Measurements from ENCODE around the gene STIL. TPM values are rescaled to one million over a fixed set of nuclear protein-coding genes. Genes with fewer than 3 reads are reported as not detected.

Gene STIL
- total and polyA plus RNA-seq, 2 of the 13 experiments (the other 11 are each of a cell fraction or from before 2014, with no cell fraction given): 13.7 to 18.6 TPM

DNA sequence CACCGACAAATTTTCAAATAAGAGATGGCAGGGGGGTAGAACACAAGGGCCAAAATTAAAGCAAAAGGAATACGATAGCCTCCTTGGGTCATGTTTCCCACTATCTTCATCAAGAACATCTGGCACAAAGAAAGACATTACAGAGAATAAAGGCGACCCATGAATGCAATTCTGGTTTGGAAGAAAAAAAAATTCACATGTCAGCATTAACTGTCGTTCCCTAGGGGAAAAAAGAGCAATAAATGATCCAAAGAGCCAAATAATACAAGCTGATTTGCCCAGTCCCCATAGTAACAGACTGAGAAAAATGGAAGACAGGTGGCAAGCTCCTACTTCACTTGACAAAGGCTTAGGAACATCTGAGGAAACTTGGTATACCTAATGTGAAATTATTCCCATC is 4.5 kb downstream of the STIL start:
- POLR2A ChIA-PET: no interaction called here
- TF ChIP-seq, protein P1, sequence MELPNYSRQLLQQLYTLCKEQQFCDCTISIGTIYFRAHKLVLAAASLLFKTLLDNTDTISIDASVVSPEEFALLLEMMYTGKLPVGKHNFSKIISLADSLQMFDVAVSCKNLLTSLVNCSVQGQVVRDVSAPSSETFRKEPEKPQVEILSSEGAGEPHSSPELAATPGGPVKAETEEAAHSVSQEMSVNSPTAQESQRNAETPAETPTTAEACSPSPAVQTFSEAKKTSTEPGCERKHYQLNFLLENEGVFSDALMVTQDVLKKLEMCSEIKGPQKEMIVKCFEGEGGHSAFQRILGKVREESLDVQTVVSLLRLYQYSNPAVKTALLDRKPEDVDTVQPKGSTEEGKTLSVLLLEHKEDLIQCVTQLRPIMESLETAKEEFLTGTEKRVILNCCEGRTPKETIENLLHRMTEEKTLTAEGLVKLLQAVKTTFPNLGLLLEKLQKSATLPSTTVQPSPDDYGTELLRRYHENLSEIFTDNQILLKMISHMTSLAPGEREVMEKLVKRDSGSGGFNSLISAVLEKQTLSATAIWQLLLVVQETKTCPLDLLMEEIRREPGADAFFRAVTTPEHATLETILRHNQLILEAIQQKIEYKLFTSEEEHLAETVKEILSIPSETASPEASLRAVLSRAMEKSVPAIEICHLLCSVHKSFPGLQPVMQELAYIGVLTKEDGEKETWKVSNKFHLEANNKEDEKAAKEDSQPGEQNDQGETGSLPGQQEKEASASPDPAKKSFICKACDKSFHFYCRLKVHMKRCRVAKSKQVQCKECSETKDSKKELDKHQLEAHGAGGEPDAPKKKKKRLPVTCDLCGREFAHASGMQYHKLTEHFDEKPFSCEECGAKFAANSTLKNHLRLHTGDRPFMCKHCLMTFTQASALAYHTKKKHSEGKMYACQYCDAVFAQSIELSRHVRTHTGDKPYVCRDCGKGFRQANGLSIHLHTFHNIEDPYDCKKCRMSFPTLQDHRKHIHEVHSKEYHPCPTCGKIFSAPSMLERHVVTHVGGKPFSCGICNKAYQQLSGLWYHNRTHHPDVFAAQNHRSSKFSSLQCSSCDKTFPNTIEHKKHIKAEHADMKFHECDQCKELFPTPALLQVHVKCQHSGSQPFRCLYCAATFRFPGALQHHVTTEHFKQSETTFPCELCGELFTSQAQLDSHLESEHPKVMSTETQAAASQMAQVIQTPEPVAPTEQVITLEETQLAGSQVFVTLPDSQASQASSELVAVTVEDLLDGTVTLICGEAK (IDR thresholded peaks at IDR 0.05): no peak
- TF ChIP-seq, protein P1 (CRISPR knock-in tag; IDR thresholded peaks at IDR 0.05): no peak
- TF ChIP-seq ZNF121 (CRISPR knock-in tag; IDR thresholded peaks at IDR 0.05) (no peak), SNRNP70 (IDR thresholded peaks at IDR 0.05; ENCODE audit: low read depth, low read length) (no peak), PCBP1 (IDR thresholded peaks at IDR 0.05; ENCODE audit: borderline replicate concordance, low read depth, low read length) (no peak), ZMYM2 (CRISPR knock-in tag; IDR thresholded peaks at IDR 0.05) (no peak), ZBTB21 (CRISPR knock-in tag; IDR thresholded peaks at IDR 0.05) (no peak), MAFF (IDR thresholded peaks at IDR 0.05; ENCODE audit: low read depth, low read length) (peak; percentile 79), MAFK (conservative IDR thresholded peaks at IDR 0.05 in 1 of 2, IDR thresholded peaks at IDR 0.05 in 1 of 2; ENCODE audit: low read length in 2 of 2) (peak; percentile 68 to 89)
- TF ChIP-seq, protein P2, sequence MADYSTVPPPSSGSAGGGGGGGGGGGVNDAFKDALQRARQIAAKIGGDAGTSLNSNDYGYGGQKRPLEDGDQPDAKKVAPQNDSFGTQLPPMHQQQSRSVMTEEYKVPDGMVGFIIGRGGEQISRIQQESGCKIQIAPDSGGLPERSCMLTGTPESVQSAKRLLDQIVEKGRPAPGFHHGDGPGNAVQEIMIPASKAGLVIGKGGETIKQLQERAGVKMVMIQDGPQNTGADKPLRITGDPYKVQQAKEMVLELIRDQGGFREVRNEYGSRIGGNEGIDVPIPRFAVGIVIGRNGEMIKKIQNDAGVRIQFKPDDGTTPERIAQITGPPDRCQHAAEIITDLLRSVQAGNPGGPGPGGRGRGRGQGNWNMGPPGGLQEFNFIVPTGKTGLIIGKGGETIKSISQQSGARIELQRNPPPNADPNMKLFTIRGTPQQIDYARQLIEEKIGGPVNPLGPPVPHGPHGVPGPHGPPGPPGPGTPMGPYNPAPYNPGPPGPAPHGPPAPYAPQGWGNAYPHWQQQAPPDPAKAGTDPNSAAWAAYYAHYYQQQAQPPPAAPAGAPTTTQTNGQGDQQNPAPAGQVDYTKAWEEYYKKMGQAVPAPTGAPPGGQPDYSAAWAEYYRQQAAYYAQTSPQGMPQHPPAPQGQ (CRISPR knock-in tag; IDR thresholded peaks at IDR 0.05; ENCODE audit: borderline replicate concordance): no peak
- TF ChIP-seq, protein P3, sequence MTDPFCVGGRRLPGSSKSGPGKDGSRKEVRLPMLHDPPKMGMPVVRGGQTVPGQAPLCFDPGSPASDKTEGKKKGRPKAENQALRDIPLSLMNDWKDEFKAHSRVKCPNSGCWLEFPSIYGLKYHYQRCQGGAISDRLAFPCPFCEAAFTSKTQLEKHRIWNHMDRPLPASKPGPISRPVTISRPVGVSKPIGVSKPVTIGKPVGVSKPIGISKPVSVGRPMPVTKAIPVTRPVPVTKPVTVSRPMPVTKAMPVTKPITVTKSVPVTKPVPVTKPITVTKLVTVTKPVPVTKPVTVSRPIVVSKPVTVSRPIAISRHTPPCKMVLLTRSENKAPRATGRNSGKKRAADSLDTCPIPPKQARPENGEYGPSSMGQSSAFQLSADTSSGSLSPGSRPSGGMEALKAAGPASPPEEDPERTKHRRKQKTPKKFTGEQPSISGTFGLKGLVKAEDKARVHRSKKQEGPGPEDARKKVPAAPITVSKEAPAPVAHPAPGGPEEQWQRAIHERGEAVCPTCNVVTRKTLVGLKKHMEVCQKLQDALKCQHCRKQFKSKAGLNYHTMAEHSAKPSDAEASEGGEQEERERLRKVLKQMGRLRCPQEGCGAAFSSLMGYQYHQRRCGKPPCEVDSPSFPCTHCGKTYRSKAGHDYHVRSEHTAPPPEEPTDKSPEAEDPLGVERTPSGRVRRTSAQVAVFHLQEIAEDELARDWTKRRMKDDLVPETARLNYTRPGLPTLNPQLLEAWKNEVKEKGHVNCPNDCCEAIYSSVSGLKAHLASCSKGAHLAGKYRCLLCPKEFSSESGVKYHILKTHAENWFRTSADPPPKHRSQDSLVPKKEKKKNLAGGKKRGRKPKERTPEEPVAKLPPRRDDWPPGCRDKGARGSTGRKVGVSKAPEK (CRISPR knock-in tag; IDR thresholded peaks at IDR 0.05; ENCODE audit: borderline replicate concordance): no peak
- intact Hi-C loops (cut with micrococcal nuclease; ENCODE audit: unreplicated experiment) (no loop called here), in situ Hi-C loops (cut with HindIII; ENCODE audit: extremely low pct_ligation_motif_present, low pct_unique_long_range_greater_than_20kb) (no loop called here)
- H3K27ac ChIP-seq (ENCODE audit: extremely low read length, insufficient read depth, low read length): no peak overlapping the region
- no peak for FAIRE-seq
- peaks cover 2 to 33% of the 10 kb centered on the region in 2 experiments; a peak in 4 of 5 replicates for H3K36me3 ChIP-seq (replicated peaks in 1 of 2; ENCODE audit: control insufficient read depth in 1 of 2, insufficient read depth in 2 of 2, low read length in 2 of 2)
- H3K4me3 ChIP-seq (replicated peaks in 1 of 3; ENCODE audit: insufficient read depth in 1 of 3, low read depth in 2 of 3, low read length in 3 of 3): no peak overlapping the region
- no peak for ATAC-seq
- DNase-seq (ENCODE audit: low spot score): no peak
- H3K9ac ChIP-seq (ENCODE audit: insufficient read depth, low read depth, low read length): no peak overlapping the region
- H3K4me2 ChIP-seq (ENCODE audit: low read depth, low read length): no peak overlapping the region
- H2AFZ ChIP-seq (ENCODE audit: low read length): no peak overlapping the region
- WGBS (ENCODE audit: low lambda C conversion rate): 92% methylated on average over 4 of the region's 4 CpGs
- peaks cover 54% of the 10 kb centered on the region for H3K79me2 ChIP-seq (ENCODE audit: insufficient read depth, low read length)
- no TSS peak for BruUV-seq (replicated peaks)
- no peaks in the 10 kb centered on the region for H3K9me3 ChIP-seq (ENCODE audit: low read length)
- no peaks in the 10 kb centered on the region; a peak in 1 of 5 replicates for H3K27me3 ChIP-seq (ENCODE audit: control insufficient read depth in 1 of 2, insufficient read depth in 2 of 2, low read length in 2 of 2)
- CTCF ChIA-PET (ENCODE audit: low intra/inter-chr PET ratio, low total read pairs): no interaction called here
- H4K20me1 ChIP-seq (ENCODE audit: insufficient read depth, low read length): no peaks in the 10 kb centered on the region
- H3K4me1 ChIP-seq (ENCODE audit: insufficient read depth, low read length): peaks cover 24% of the 10 kb centered on the region

Measured in HepG2 (cell line).